NCI-H1930 (cell line): Measurements from ENCODE around the gene CDH20.

Source experiments
- DNase-seq, 2 experiments: peaks; one replicate each; lab custom pipeline; 2025; lab: John Stamatoyannopoulos, UW

Gene CDH20

GRCh38 chr18:61575419-61575818 lies 242.2 kb downstream of the CDH20 start:
- DNase-seq: no peak

- DNase-seq: no peak
These were observed 245.6 kb downstream of the CDH20 start for GRCh38 chr18:61578846-61579245.

- DNase-seq: no peak
These were observed 246.4 kb downstream of the CDH20 start for GRCh38 chr18:61579581-61579980.

GRCh38 chr18:61580046-61580445 lies 246.8 kb downstream of the CDH20 start:
- no peak for DNase-seq

GRCh38 chr18:61581578-61582201 lies 248.5 kb downstream of the CDH20 start:
- peak; percentile 72 to 78 for DNase-seq

DNA sequence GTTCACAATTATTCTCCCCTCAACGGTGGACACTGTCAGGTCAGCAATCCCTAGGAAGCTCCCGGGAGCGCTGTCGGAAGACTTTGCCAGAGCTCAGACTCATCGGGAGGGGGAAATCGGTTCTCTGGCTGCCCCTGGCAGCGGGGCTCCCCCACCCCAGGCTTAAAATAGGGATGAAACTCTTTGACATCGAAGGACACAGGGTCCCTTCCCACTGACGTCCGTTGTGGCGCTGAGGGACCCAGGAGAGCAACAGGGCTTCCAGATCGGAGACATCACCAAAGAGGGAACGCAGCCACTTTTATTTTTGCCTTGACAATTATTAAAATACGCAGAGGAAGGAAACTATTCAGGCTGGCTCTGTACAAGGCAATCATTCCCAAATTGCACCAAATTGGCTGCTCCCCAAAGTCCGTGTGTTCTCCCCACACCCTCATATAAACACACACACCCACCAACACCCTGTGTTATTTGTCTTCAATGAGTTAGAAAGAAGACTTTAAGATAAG lies 249.0 kb downstream of the CDH20 start:
- DNase-seq: no peak

DNA sequence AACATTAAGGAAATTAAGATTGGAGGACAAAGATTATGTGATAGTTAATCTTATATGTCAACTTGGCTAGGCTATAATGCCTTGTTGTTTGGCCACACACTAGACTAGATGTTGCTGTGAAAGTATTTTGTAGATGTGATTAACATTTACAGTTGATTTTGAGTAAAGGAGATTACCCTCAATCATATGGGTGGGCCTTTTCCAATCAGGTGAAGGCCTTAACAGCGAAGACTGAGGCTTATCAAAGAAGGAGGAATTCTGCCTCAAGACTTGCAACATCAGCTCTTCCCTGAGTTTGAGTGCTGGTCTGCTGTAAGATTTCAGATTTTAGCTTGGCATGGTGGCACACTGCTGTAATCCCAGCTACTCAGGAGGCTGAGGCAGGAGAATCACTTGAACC lies 250.3 kb downstream of the CDH20 start:
- no peak for DNase-seq

DNA sequence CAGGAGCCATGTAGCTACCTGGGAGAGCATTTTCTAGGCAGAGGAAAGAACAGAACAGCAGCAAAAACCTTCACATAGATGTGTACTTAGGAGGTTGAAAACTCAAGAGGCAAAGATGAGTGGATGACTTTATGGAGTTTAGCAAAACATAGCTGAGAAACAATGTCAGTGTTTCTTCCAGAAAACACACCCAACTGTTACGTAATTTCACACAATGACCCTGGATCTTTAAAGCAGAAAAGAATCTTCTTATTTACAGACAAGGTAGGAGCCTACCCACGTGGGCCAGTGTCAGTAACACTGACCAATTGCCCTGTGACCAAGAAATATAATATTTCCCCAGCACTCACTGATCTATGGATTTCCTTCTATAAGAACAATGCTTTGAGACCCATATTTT lies 254.6 kb downstream of the CDH20 start:
- no peak for DNase-seq

- no peak for DNase-seq
These were observed 256.0 kb downstream of the CDH20 start for GRCh38 chr18:61589053-61589723.

GRCh38 chr18:61589724-61590065 lies 256.5 kb downstream of the CDH20 start:
- no peak for DNase-seq

DNA sequence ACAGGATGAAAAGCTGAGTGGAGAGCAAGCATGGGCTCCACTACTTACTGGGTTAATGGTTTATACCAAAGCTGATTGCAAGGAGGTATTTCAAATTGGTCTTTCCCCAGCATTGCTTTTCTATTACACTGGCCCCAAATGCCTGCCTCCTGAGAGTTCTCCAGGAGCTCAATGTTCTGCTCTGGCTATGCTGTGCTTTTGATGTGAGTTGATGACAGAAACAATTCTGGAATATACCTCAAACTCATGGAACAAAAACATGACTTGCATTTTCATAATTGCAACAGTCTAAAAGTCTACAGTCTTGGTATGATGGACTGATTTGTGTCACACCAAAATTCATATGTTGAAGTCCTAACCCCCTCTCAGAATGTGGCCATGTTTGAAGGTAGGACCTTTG lies 258.0 kb downstream of the CDH20 start:
- no peak for DNase-seq

DNA sequence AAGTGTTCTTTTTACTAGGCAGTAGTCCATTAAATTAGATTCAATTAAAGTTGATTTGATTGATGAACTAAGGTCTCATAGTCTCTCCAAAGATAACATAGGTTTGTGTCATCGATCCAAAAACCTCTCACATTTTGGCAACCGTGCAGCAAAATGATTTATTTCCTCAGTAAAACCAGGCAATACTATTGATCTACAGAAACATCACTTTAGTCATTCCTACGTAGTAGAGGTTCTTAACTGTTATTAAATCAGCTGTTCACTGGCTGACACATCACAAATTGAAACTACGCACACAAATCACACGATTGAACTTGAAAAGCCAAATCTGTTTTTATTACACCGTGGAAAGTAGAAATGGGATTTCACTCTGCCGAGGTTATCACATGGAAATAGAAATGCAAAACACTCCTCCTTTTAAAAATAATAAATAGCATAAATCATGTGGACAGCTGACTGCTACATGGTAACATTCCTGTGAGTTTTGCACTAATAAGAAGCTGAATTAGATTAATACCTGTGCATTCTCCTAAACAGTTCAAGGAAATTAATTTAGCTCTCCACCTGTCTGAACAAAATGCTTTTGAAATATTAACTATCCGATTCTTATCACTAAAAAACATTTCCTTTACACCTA lies 262.5 kb downstream of the CDH20 start:
- no peak for DNase-seq

DNA sequence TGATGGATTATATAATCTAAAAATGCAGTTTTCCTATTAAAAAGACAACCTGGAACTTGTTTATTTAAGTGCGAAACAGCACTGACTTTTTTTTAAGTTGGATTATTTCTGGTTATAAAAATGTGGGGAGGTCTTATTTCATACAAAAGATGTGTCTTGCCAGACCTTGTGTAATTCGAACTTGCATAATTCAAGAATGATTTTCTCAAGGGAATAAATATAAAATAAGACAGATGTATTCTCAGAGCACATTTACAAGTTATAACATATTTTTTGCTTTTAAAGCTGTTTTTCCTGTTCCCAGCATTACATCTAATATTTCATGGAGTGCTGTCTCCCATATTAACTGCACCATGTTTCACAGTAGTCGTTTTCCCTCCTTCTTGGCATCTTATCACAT lies 263.1 kb downstream of the CDH20 start:
- no peak for DNase-seq

DNA sequence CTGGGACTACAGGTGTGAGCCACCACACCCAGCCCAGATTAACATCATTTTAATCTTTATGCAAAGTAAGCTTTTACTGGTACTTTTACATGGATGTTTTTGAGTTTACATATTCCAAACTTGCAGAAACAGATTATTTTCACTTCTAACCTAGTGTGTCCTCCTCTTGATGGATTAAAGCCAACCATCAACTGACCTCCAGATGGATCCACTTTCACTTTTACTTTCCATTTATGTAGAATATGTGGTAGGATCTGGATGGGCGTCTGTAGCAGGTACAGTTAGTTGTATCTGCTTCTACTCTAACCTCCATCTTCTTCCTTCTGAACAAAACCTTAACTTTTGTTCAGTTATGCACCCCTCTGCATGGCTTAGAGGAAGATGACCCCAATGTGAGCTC lies 264.1 kb downstream of the CDH20 start:
- DNase-seq: no peak

DNA sequence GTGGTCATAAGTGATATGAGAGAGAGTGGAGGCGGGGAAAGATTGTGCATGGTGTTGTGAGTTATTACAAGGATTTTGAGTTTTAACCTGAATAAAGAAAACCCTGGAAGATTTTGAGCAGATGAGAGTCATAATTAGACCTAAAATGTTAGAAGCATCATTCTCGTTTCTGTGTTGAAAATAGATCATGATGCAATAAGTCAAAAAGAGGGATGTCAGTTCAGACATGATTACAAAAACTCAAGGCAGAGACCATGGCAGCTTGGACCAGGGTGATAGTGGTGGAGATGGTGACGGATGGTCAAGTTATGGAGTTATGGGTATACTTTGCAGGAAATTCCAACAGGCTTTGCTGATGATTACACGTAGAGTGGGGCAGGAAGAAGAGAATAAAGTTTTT lies 267.2 kb downstream of the CDH20 start:
- no peak for DNase-seq

GRCh38 chr18:61602836-61603235 lies 269.6 kb downstream of the CDH20 start:
- DNase-seq: no peak
